Nephron progenitor cell (in vitro differentiated cells): Measurements from ENCODE around the gene SP6.

ENCODE experiments used
- DNase-seq: peaks from one replicate; pipeline ENCODE4 v3.0.0; 2021
- H3K27ac Mint-ChIP-seq: 2 replicates; pipeline ENCODE4 v1.8.0; 2021; ENCODE audit warnings: mild to moderate bottlenecking, moderate library complexity, mixed read lengths
- H3K27me3 Mint-ChIP-seq: 2 replicates; pipeline ENCODE4 v1.8.0; 2021; ENCODE audit warnings: mild to moderate bottlenecking, low read depth, mixed read lengths; ENCODE audit not compliant: poor library complexity
- H3K36me3 Mint-ChIP-seq: 2 replicates; pipeline ENCODE4 v1.8.0; 2021; ENCODE audit warnings: low read depth, mixed read lengths
- H3K4me1 Mint-ChIP-seq: 2 replicates; pipeline ENCODE4 v1.8.0; 2021; ENCODE audit warnings: mixed read lengths
- H3K4me3 Mint-ChIP-seq: 2 replicates; pipeline ENCODE4 v1.8.0; 2021; ENCODE audit warnings: mild to moderate bottlenecking, moderate library complexity, mixed read lengths
- H3K9me3 Mint-ChIP-seq: 2 replicates; pipeline ENCODE4 v1.8.0; 2021; ENCODE audit warnings: mild to moderate bottlenecking, moderate library complexity, mixed read lengths
- TF ChIP-seq, protein P1 (sequence below): fragments of 200-600 bp; sonication (generic); IDR thresholded peaks from 2 replicates; pipeline ENCODE4 v1.5.0; 2021; ENCODE audit warnings: antibody characterized with exemption

The SP6 gene

DNA sequence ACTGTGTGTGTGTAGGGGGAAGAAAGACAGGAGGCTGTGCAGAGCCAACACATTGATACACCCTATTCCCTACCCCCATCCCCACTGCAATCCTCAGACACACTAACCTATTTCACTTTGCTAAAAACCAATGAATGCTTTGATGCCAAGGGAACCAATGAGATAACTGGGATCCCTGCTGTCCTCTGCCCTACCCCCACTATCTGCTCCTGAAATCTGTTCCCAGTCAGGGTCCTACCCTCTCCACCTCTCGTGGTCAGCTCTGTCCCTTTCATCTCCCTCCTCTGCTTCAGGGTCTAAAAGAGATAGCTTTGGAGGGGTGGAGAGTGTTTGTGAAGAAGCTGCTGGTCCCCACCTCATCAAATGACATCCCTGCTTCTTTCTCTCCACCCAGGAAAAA is 19.1 kb upstream of the SP6 start:
- Mint-ChIP-seq H3K4me1 (peaks cover 97% of the 10 kb centered on the region), H3K9me3 (no peaks in the 10 kb centered on the region), H3K27ac (no peak overlapping the region), H3K4me3 (peak overlapping the region; percentile 45), H3K36me3 (no peaks in the 10 kb centered on the region), H3K27me3 (peaks cover 14% of the 10 kb centered on the region)
- TF ChIP-seq, protein P1, sequence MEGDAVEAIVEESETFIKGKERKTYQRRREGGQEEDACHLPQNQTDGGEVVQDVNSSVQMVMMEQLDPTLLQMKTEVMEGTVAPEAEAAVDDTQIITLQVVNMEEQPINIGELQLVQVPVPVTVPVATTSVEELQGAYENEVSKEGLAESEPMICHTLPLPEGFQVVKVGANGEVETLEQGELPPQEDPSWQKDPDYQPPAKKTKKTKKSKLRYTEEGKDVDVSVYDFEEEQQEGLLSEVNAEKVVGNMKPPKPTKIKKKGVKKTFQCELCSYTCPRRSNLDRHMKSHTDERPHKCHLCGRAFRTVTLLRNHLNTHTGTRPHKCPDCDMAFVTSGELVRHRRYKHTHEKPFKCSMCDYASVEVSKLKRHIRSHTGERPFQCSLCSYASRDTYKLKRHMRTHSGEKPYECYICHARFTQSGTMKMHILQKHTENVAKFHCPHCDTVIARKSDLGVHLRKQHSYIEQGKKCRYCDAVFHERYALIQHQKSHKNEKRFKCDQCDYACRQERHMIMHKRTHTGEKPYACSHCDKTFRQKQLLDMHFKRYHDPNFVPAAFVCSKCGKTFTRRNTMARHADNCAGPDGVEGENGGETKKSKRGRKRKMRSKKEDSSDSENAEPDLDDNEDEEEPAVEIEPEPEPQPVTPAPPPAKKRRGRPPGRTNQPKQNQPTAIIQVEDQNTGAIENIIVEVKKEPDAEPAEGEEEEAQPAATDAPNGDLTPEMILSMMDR, result no peak
- DNase-seq, result no peak

DNA sequence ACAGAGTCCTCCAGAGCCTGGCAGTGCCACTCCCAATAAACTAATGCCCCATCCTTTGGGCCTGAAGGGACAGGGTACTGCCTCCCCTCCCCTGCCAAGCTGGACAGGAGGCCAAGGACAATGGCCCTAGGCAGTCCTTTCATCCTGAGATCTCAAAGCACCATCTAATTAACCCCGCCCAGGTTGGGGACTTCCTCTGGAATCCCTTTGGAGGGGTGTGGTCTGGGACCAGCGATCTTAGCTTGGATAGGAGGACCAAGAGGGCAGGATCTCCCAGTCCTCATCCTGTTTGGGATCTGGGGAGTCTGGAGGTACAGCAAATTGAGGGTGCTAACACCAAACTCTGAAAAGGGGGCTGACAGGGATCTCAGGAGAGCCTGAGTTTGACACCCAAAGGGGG is 18.2 kb upstream of the SP6 start:
- peaks cover 16% of the 10 kb centered on the region for H3K27me3 Mint-ChIP-seq
- no peak overlapping the region for H3K27ac Mint-ChIP-seq
- H3K36me3 Mint-ChIP-seq, result no peaks in the 10 kb centered on the region
- peaks cover 97% of the 10 kb centered on the region for H3K4me1 Mint-ChIP-seq
- H3K9me3 Mint-ChIP-seq, result no peaks in the 10 kb centered on the region
- TF ChIP-seq, protein P1, result no peak
- H3K4me3 Mint-ChIP-seq, result no peak overlapping the region
- no peak for DNase-seq

DNA sequence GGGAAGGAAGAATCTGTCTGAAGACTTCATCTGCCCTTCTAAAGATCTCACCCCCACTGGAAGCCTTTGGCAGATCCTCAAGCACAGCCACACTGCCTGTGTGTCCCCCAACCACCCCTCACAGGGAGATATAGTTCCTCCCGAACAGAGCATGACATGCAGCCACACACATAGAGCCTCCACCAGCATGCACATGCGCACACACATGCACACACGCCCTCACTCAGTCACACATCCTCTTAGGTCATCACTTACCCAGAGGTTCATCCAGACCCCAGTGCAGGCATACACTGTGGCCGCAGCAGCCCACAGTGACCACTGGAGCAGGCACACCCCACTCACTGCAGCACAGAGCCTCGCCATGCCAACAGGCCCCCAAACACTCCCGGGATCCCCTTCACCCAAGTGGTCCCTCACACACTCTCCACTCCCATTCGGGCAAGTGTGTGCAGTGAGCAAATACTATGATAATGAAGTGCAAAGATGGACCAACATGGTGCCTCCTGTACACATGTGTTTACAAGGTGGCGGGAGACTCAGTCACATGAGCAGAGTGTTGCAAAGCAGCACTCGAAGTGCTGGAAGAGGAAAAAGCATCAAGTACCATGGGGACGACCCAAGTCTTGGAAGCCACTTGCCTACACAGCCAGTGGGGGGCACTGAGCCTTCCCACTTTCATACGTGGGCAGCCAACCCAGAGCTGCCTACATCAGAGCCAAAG is 17.0 kb upstream of the SP6 start:
- TF ChIP-seq, protein P1, result no peak
- Mint-ChIP-seq H3K4me1 (peaks cover 92% of the 10 kb centered on the region), H3K36me3 (no peaks in the 10 kb centered on the region), H3K9me3 (no peaks in the 10 kb centered on the region), H3K27me3 (peaks cover 16% of the 10 kb centered on the region), H3K4me3 (no peak overlapping the region), H3K27ac (no peak overlapping the region)
- no peak for DNase-seq

DNA sequence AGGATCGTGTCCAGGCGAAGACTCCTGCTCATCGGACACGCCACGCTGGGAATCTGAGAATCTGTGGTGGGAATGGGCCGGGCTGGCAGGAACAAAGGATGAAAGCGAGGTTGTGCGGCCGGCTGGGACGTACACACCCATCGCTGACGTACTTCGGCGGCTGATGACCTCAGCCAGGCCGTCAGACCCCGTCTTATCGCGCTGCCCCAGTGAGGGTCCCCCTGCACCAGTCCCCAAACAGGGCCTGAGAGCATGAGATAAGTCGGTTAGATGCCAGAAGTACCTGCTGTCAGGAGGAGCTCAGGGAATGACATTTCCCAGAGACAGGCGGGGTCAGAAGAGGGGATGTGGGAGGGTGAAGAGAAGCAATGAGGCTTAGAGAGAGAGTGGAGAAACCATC is 16.0 kb upstream of the SP6 start:
- Mint-ChIP-seq H3K36me3 (no peaks in the 10 kb centered on the region), H3K4me3 (no peak overlapping the region), H3K27ac (no peak overlapping the region), H3K9me3 (no peaks in the 10 kb centered on the region), H3K4me1 (peaks cover 88% of the 10 kb centered on the region), H3K27me3 (peaks cover 13% of the 10 kb centered on the region)
- DNase-seq, result no peak
- TF ChIP-seq, protein P1, result no peak

DNA sequence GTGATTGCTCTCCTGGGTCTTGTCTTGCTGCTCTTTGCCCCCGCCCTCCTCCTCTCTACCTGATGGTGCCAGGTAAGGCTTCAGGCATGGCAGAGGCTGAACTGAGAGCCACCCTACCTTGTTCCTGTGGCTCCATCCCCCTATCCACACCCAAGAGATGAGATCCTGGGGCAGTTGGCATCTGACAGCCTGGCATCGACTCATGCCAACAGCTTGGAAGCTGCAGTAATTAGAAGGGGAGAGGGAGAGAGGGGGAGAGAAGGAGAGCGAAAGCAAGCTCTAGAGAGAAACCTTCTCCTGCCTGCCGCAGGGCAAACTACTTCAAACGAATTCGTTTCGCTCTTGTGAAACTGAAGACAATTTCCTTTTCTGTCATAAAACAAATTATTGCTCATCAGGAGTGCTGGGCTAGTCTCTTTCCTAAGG is 13.8 kb upstream of the SP6 start:
- Mint-ChIP-seq H3K27me3 (peaks cover 12% of the 10 kb centered on the region), H3K4me1 (peaks cover 80% of the 10 kb centered on the region), H3K27ac (peak overlapping the region; percentile 74), H3K36me3 (no peaks in the 10 kb centered on the region), H3K9me3 (no peaks in the 10 kb centered on the region), H3K4me3 (peak overlapping the region; percentile 18)
- no peak for DNase-seq
- TF ChIP-seq, protein P1, result no peak
